ENCODE data around the gene PLD5.

GRCh38 chr1:242224461-242224860 is 300.0 kb downstream of the PLD5 start:
- no peak for TF ChIP-seq CTCF (IDR thresholded peaks at IDR 0.05; ENCODE audit: low read depth, low read length, poor library complexity, severe bottlenecking)
- TF ChIP-seq EZH2phosphoT487 (IDR thresholded peaks at IDR 0.05; ENCODE audit: borderline replicate concordance, low read length), result no peak

Measured in DOHH2 (cell line).